Liver (tissue), 3 donors: ENCODE measurements around the gene PLA2G4F.

Experiments
- CTCF ChIP-seq: fragments of 150-350 bp; IDR thresholded peaks from 2 replicates; pipeline ENCODE4 v1.5.1; 2017; ENCODE audit warnings: improper control_type of control experiment, low read depth, low read length; ENCODE audit not compliant: missing input control
- GABPA ChIP-seq, 2 donors: IDR thresholded peaks in 1 of 2; conservative IDR thresholded peaks in 1 of 2; 2 replicates each; pipeline ENCODE4 v1.6.1; 2016; ENCODE audit warnings: antibody characterized with exemption in 2 of 2, mild to moderate bottlenecking in 1 of 2, moderate library complexity in 1 of 2
- TAF1 ChIP-seq: conservative IDR thresholded peaks from 2 replicates; pipeline ENCODE4 v1.6.1; 2016; ENCODE audit warnings: antibody characterized with exemption, mild to moderate bottlenecking
- ZBTB33 ChIP-seq: IDR thresholded peaks from 2 replicates; pipeline ENCODE4 v1.6.1; 2016; ENCODE audit warnings: antibody characterized with exemption
- donor health status: healthy.
- donor health status: healthy.

- no peak for TF ChIP-seq GABPA (IDR thresholded peaks at IDR 0.05 in 1 of 2, conservative IDR thresholded peaks at IDR 0.05 in 1 of 2)
- no peak for TF ChIP-seq CTCF
- no peak for TF ChIP-seq TAF1
- no peak for TF ChIP-seq ZBTB33
Observed at GRCh38 chr15:42171795-42172194, 15.4 kb upstream of the PLA2G4F start.
